HG03432 (cell line): ENCODE measurements around the gene PIP5K1C.

Source experiments
- ATAC-seq: cut with Tn5 transposase; IDR thresholded peaks from one replicate; pipeline ENCODE4 v1.9.1; 2021; ENCODE audit warnings: mild to moderate bottlenecking, moderate library complexity; ENCODE audit not compliant: unreplicated experiment

Gene PIP5K1C

GRCh38 chr19:3663838-3664237 is 36.4 kb downstream of the PIP5K1C start:
- no peak for ATAC-seq

- ATAC-seq = no peak
These were observed 38.7 kb downstream of the PIP5K1C start for GRCh38 chr19:3661284-3662238.

GRCh38 chr19:3660493-3661219 is 39.6 kb downstream of the PIP5K1C start:
- ATAC-seq = no peak

- ATAC-seq = no peak
These were observed 40.5 kb downstream of the PIP5K1C start for GRCh38 chr19:3659746-3660112.

GRCh38 chr19:3658870-3659745 is 41.2 kb downstream of the PIP5K1C start:
- no peak for ATAC-seq

- no peak for ATAC-seq
These were observed 42.0 kb downstream of the PIP5K1C start for GRCh38 chr19:3658004-3658869.

- no peak for ATAC-seq
These were observed 42.9 kb downstream of the PIP5K1C start for GRCh38 chr19:3657395-3657769.

- ATAC-seq = no peak
These were observed 43.4 kb downstream of the PIP5K1C start for GRCh38 chr19:3656747-3657394.

- ATAC-seq = no peak
These were observed 44.1 kb downstream of the PIP5K1C start for GRCh38 chr19:3656073-3656746.

GRCh38 chr19:3655402-3656072 is 44.7 kb downstream of the PIP5K1C start:
- ATAC-seq = no peak

- no peak for ATAC-seq
These were observed 46.3 kb downstream of the PIP5K1C start for GRCh38 chr19:3653865-3654513.

- ATAC-seq = no peak
These were observed 47.0 kb downstream of the PIP5K1C start for GRCh38 chr19:3653081-3653795.

GRCh38 chr19:3652422-3652821 is 47.8 kb downstream of the PIP5K1C start:
- ATAC-seq = no peak

- no peak for ATAC-seq
These were observed 48.6 kb downstream of the PIP5K1C start for GRCh38 chr19:3651684-3652083.

GRCh38 chr19:3649888-3650287 is 50.4 kb downstream of the PIP5K1C start:
- ATAC-seq = no peak

- ATAC-seq = no peak
These were observed 52.0 kb downstream of the PIP5K1C start for GRCh38 chr19:3648037-3648905.
